Effector memory CD4-positive, alpha-beta T cell (primary cell): ENCODE results near the gene AIP.
"Not testable (repeated sequence)": the region's sequence is repeated elsewhere in the genome, so short reads cannot be mapped to it uniquely, and the experiment has no call there.

Source experiments
- DNase-seq, 3 donors: peaks; one replicate each; pipeline ENCODE4 v3.0.0-alpha.2; 2020
- H3K27ac ChIP-seq: 2 replicates; pipeline ENCODE4 v1.7.0; 2013; ENCODE audit warnings: mild to moderate bottlenecking, low read length, moderate library complexity; ENCODE audit not compliant: insufficient read depth, poor library complexity, severe bottlenecking
- H3K27me3 ChIP-seq: replicated peaks from 2 replicates; pipeline ENCODE4 v1.7.0; 2013; ENCODE audit warnings: mild to moderate bottlenecking, low read length; ENCODE audit not compliant: insufficient read depth, control insufficient read depth, poor library complexity, severe bottlenecking
- H3K36me3 ChIP-seq: 2 replicates; pipeline ENCODE4 v1.7.0; 2013; ENCODE audit warnings: mild to moderate bottlenecking, low read length, moderate library complexity; ENCODE audit not compliant: control insufficient read depth, insufficient read depth
- H3K4me1 ChIP-seq: 2 replicates; pipeline ENCODE4 v1.7.0; 2013; ENCODE audit warnings: low read length, mild to moderate bottlenecking; ENCODE audit not compliant: control insufficient read depth, insufficient read depth, poor library complexity, severe bottlenecking
- H3K4me3 ChIP-seq: 2 replicates; pipeline ENCODE4 v1.7.0; 2013; ENCODE audit warnings: low read length, low read depth, mild to moderate bottlenecking; ENCODE audit not compliant: insufficient read depth, poor library complexity, severe bottlenecking
- H3K9me3 ChIP-seq: 2 replicates; pipeline ENCODE4 v1.7.0; 2013; ENCODE audit warnings: mild to moderate bottlenecking, low read length, moderate library complexity; ENCODE audit not compliant: control insufficient read depth

AIP gene

GRCh38 chr11:67485873-67486361 is 3.1 kb downstream of the AIP start:
- not testable (repeated sequence) for H3K9me3 ChIP-seq, H3K27me3 ChIP-seq
- peak in 1 of 3 donors; percentile 43 for DNase-seq
- peaks cover 37% of the 10 kb centered on the region for H3K36me3 ChIP-seq
- H3K4me3 ChIP-seq, result peak overlapping the region; percentile 18
- H3K27ac ChIP-seq, result peak overlapping the region; percentile 86
- H3K4me1 ChIP-seq, result peaks cover 50% of the 10 kb centered on the region

GRCh38 chr11:67486481-67487195 is 3.8 kb downstream of the AIP start:
- peaks cover 50% of the 10 kb centered on the region for H3K4me1 ChIP-seq
- peak overlapping the region; percentile 86 for H3K27ac ChIP-seq
- no peaks in the 10 kb centered on the region for H3K9me3 ChIP-seq
- H3K27me3 ChIP-seq, result no peaks in the 10 kb centered on the region
- peak overlapping the region; percentile 18 for H3K4me3 ChIP-seq
- peaks cover 44% of the 10 kb centered on the region for H3K36me3 ChIP-seq
- no peak for DNase-seq

- Histone ChIP-seq H3K9me3 (no peaks in the 10 kb centered on the region), H3K27ac (no peak overlapping the region), H3K36me3 (peaks cover 71% of the 10 kb centered on the region), H3K4me3 (no peak overlapping the region), H3K27me3 (no peaks in the 10 kb centered on the region), H3K4me1 (peaks cover 32% of the 10 kb centered on the region)
- no peak for DNase-seq
Measured at GRCh38 chr11:67489203-67489884, 6.5 kb downstream of the AIP start.

GRCh38 chr11:67489885-67490726 is 7.3 kb downstream of the AIP start:
- H3K9me3 ChIP-seq, result no peaks in the 10 kb centered on the region
- DNase-seq, result no peak
- peaks cover 24% of the 10 kb centered on the region for H3K4me1 ChIP-seq
- H3K36me3 ChIP-seq, result peaks cover 77% of the 10 kb centered on the region
- H3K27ac ChIP-seq, result peak overlapping the region; percentile 11
- no peak overlapping the region for H3K4me3 ChIP-seq
- H3K27me3 ChIP-seq, result no peaks in the 10 kb centered on the region

- peaks cover 21% of the 10 kb centered on the region for H3K4me1 ChIP-seq
- H3K27me3 ChIP-seq, result no peaks in the 10 kb centered on the region
- no peak for DNase-seq
- H3K27ac ChIP-seq, result peak overlapping the region; percentile 11
- H3K9me3 ChIP-seq, result no peaks in the 10 kb centered on the region
- H3K4me3 ChIP-seq, result no peak overlapping the region
- peaks cover 82% of the 10 kb centered on the region for H3K36me3 ChIP-seq
Measured at GRCh38 chr11:67490727-67491065, 7.9 kb downstream of the AIP start.

GRCh38 chr11:67491276-67492068 is 8.6 kb downstream of the AIP start:
- DNase-seq, result no peak
- H3K4me1 ChIP-seq, result peaks cover 14% of the 10 kb centered on the region
- no peak overlapping the region for H3K27ac ChIP-seq
- H3K36me3 ChIP-seq, result peaks cover 90% of the 10 kb centered on the region
- no peak overlapping the region for H3K4me3 ChIP-seq
- H3K27me3 ChIP-seq, result no peaks in the 10 kb centered on the region
- no peaks in the 10 kb centered on the region for H3K9me3 ChIP-seq

- Histone ChIP-seq H3K4me3 (no peak overlapping the region), H3K27ac (no peak overlapping the region), H3K9me3 (no peaks in the 10 kb centered on the region), H3K4me1 (peaks cover 7% of the 10 kb centered on the region), H3K27me3 (no peaks in the 10 kb centered on the region), H3K36me3 (peaks cover 93% of the 10 kb centered on the region)
- no peak for DNase-seq
Measured at GRCh38 chr11:67492069-67492727, 9.4 kb downstream of the AIP start.

- peaks cover 94% of the 10 kb centered on the region for H3K36me3 ChIP-seq
- H3K4me3 ChIP-seq, result no peak overlapping the region
- H3K9me3 ChIP-seq, result no peaks in the 10 kb centered on the region
- no peak for DNase-seq
- peaks cover under 1% of the 10 kb centered on the region for H3K4me1 ChIP-seq
- no peaks in the 10 kb centered on the region for H3K27me3 ChIP-seq
- H3K27ac ChIP-seq, result no peak overlapping the region
Measured at GRCh38 chr11:67492801-67493547, 10.1 kb downstream of the AIP start.
